Measurements from ENCODE around the gene ABHD5.

- TF ChIP-seq, protein P1, sequence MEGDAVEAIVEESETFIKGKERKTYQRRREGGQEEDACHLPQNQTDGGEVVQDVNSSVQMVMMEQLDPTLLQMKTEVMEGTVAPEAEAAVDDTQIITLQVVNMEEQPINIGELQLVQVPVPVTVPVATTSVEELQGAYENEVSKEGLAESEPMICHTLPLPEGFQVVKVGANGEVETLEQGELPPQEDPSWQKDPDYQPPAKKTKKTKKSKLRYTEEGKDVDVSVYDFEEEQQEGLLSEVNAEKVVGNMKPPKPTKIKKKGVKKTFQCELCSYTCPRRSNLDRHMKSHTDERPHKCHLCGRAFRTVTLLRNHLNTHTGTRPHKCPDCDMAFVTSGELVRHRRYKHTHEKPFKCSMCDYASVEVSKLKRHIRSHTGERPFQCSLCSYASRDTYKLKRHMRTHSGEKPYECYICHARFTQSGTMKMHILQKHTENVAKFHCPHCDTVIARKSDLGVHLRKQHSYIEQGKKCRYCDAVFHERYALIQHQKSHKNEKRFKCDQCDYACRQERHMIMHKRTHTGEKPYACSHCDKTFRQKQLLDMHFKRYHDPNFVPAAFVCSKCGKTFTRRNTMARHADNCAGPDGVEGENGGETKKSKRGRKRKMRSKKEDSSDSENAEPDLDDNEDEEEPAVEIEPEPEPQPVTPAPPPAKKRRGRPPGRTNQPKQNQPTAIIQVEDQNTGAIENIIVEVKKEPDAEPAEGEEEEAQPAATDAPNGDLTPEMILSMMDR (conservative IDR thresholded peaks at IDR 0.05), result no peak
- no peak for TF ChIP-seq ZFX (IDR thresholded peaks at IDR 0.05)
Measured at GRCh38 chr3:43760938-43761337, 70.2 kb downstream of the ABHD5 start.

Measured in C4-2B (cell line).